Uterus (tissue), 2 donors: ENCODE measurements around the gene INSC.

Source experiments
- CTCF ChIP-seq, 4 experiments: fragments of 200-600 bp in 2 of 4; fragments of 450-650 bp in 2 of 4; sonication (generic) in 2 of 4; IDR thresholded peaks; one replicate each; pipeline ENCODE4 v1.5.1; 2016 to 2019; ENCODE audit warnings: antibody characterized with exemption in 4 of 4, mild to moderate bottlenecking in 2 of 4, moderate library complexity in 1 of 4
- POLR2A ChIP-seq, 2 donors: fragments of 450-650 bp; IDR thresholded peaks; one replicate each; pipeline ENCODE4 v1.6.1; 2016; ENCODE audit warnings: antibody characterized with exemption in 2 of 2, mild to moderate bottlenecking in 1 of 2, moderate library complexity in 1 of 2

GRCh38 chr11:15171956-15172355 is 57.2 kb downstream of the INSC start:
- TF ChIP-seq CTCF (IDR thresholded peaks at IDR 0.05) (no peak), POLR2A (IDR thresholded peaks at IDR 0.05) (no peak)
